Kidney (tissue), 14 donors: ENCODE results near the gene CRACDL. TPM values are rescaled to one million over a fixed set of nuclear protein-coding genes. Genes with fewer than 3 reads are reported as not detected.

Experiments used
- DNase-seq, 5 donors: peaks; one replicate each; pipeline ENCODE4 v3.0.0-alpha.2; 2013 to 2020
- FAIRE-seq: peaks from 2 replicates; lab custom pipeline; 2012; peaks lifted over from hg19 to GRCh38; lab: Jason Lieb, UNC
- H3K27ac ChIP-seq, 2 donors: one replicate each; pipeline ENCODE4 v1.7.0; 2013; ENCODE audit warnings: low read depth in 2 of 2, low read length in 2 of 2, inconsistent platforms in 1 of 2
- H3K27me3 ChIP-seq: one replicate; pipeline ENCODE4 v1.7.1; 2013; ENCODE audit warnings: low read length, inconsistent platforms; ENCODE audit not compliant: control insufficient read depth, insufficient read depth
- H3K36me3 ChIP-seq, 3 donors: one replicate each; pipeline versions ENCODE4 v1.7.0 to v1.7.1; 2013; ENCODE audit warnings: low read length in 3 of 3, control low read depth in 1 of 3, inconsistent platforms in 1 of 3; ENCODE audit not compliant: insufficient read depth in 3 of 3, control insufficient read depth in 2 of 3
- H3K4me1 ChIP-seq, 3 donors: one replicate each; pipeline versions ENCODE4 v1.7.0 to v1.7.1; 2013; ENCODE audit warnings: low read length in 3 of 3, inconsistent platforms in 1 of 3, low read depth in 1 of 3; ENCODE audit not compliant: control insufficient read depth in 2 of 3, insufficient read depth in 2 of 3
- H3K4me3 ChIP-seq, 3 donors: one replicate each; pipeline versions ENCODE4 v1.7.0 to v1.8.1; 2013; ENCODE audit warnings: low read length in 3 of 3, control low read depth in 1 of 3, inconsistent platforms in 1 of 3
- H3K9ac ChIP-seq, 3 donors: one replicate each; pipeline versions ENCODE4 v1.7.0 to v1.7.1; 2013; ENCODE audit warnings: low read length in 3 of 3, control low read depth in 1 of 3, inconsistent platforms in 1 of 3
- H3K9me3 ChIP-seq, 3 donors: one replicate each; pipeline versions ENCODE4 v1.7.0 to v1.7.1; 2013; ENCODE audit warnings: low read length in 3 of 3, control low read depth in 1 of 3, inconsistent platforms in 1 of 3; ENCODE audit not compliant: control insufficient read depth in 2 of 3, insufficient read depth in 1 of 3
- CTCF ChIP-seq: IDR thresholded peaks from 3 replicates; pipeline ENCODE4 v1.5.1; 2012; ENCODE audit warnings: mild to moderate bottlenecking, moderate library complexity, borderline replicate concordance; ENCODE audit not compliant: insufficient read depth; ENCODE audit errors: extremely low read depth
- intact Hi-C: fragments of 100-400 bp; cut with DNase I; formaldehyde crosslinking; loops from one replicate; pipeline ENCODE4 v1.11.1; 2022
- polyA plus RNA-seq: library from polyadenylated mRNA; stranded (reverse); fragments of 350-450 nt; fragmentation: Illumina TruSeq; extraction: RNeasy Lipid Tissue Mini Kit (QIAGEN cat#74804); gene quantifications from one replicate; pipeline ENCODE4 v1.2.3, GENCODE V29; 2014; ENCODE audit warnings: low read depth, low replicate concordance; ENCODE audit not compliant: insufficient read depth
- total RNA-seq: library from RNA; stranded (reverse); fragmentation: NEBNext Ultra II Directional; extraction: Animal tissue kit (Norgen Biotek cat#: 25700); gene quantifications from one replicate; pipeline ENCODE4 v1.2.1, GENCODE V29; 2021
- donor health status: control.
- donor health status: control.
- donor health status: control.
- donor health status: control.
- donor health status: control.
- donor health status: DM: yes; HTN: yes; CAD: no.
- donor health status: Normal renal cell carcinoma (clear cell type).

CRACDL gene
- total and polyA plus RNA-seq, 2 donors from 2014 or later = 4.3 to 14.8 TPM

GRCh38 chr2:98872526-98872925 lies 63.5 kb downstream of the CRACDL start:
- intact Hi-C loops = no loop called here
- DNase-seq (no peak), FAIRE-seq (no peak)
- H3K4me1 ChIP-seq = peaks cover 0 to 3% (median 3%) of the 10 kb centered on the region in 3 donors
- H3K9me3 ChIP-seq = no peaks in the 10 kb centered on the region
- no peak overlapping the region for H3K9ac ChIP-seq
- no peaks in the 10 kb centered on the region for H3K27me3 ChIP-seq
- H3K36me3 ChIP-seq = no peaks in the 10 kb centered on the region
- no peak for TF ChIP-seq CTCF
- no peak overlapping the region for H3K4me3 ChIP-seq
- no peak overlapping the region for H3K27ac ChIP-seq

GRCh38 chr2:98871506-98871905 lies 64.5 kb downstream of the CRACDL start:
- FAIRE-seq = no peak
- intact Hi-C loops = no loop called here
- H3K27ac ChIP-seq = no peak overlapping the region
- no peak overlapping the region for H3K9ac ChIP-seq
- H3K4me3 ChIP-seq = no peak overlapping the region
- peaks cover 0 to 3% (median 3%) of the 10 kb centered on the region in 3 donors for H3K4me1 ChIP-seq
- DNase-seq = no peak
- H3K27me3 ChIP-seq = no peaks in the 10 kb centered on the region
- H3K9me3 ChIP-seq = no peaks in the 10 kb centered on the region
- TF ChIP-seq CTCF = no peak
- H3K36me3 ChIP-seq = no peaks in the 10 kb centered on the region

GRCh38 chr2:98870516-98871158 lies 65.4 kb downstream of the CRACDL start:
- DNase-seq = no peak
- no peak for FAIRE-seq

More at GRCh38 chr2:98870516-98871158, 65.4 kb downstream of the CRACDL start:
- no peak overlapping the region for H3K9ac ChIP-seq
- TF ChIP-seq CTCF = no peak
- no peak overlapping the region for H3K27ac ChIP-seq
- no peaks in the 10 kb centered on the region for H3K9me3 ChIP-seq
- intact Hi-C loops = no loop called here
- no peak overlapping the region for H3K4me3 ChIP-seq
- no peaks in the 10 kb centered on the region for H3K36me3 ChIP-seq
- H3K4me1 ChIP-seq = peaks cover 0 to 3% (median 3%) of the 10 kb centered on the region in 3 donors
- H3K27me3 ChIP-seq = no peaks in the 10 kb centered on the region
